Sigmoid colon (tissue), 4 donors: Measurements from ENCODE around the gene VAMP3.

Source experiments
- CTCF ChIP-seq, 4 experiments: fragments of 450-650 bp in 3 of 4; fragments of 200-600 bp in 1 of 4; IDR thresholded peaks; one replicate each; pipeline ENCODE4 v1.5.1; 2016 to 2019; ENCODE audit warnings: antibody characterized with exemption in 4 of 4, mild to moderate bottlenecking in 3 of 4, moderate library complexity in 2 of 4
- EP300 ChIP-seq, 4 donors: sonication (generic); formaldehyde crosslinking; IDR thresholded peaks; one replicate each; pipeline ENCODE4 v1.6.1; 2017; ENCODE audit warnings: antibody characterized with exemption in 4 of 4
- POLR2A ChIP-seq, 2 donors: fragments of 450-650 bp; IDR thresholded peaks; one replicate each; pipeline ENCODE4 v1.6.1; 2016; ENCODE audit warnings: antibody characterized with exemption in 2 of 2, mild to moderate bottlenecking in 2 of 2, moderate library complexity in 2 of 2
- POLR2AphosphoS5 ChIP-seq, 4 donors: sonication (generic); formaldehyde crosslinking; IDR thresholded peaks; one replicate each; pipeline ENCODE4 v1.6.1; 2017; ENCODE audit warnings: antibody characterized with exemption in 4 of 4

GRCh38 chr1:7732331-7732730 is 38.8 kb upstream of the VAMP3 start:
- TF ChIP-seq CTCF (IDR thresholded peaks at IDR 0.05) (no peak), EP300 (IDR thresholded peaks at IDR 0.05) (no peak), POLR2AphosphoS5 (IDR thresholded peaks at IDR 0.05) (no peak), POLR2A (IDR thresholded peaks at IDR 0.05) (no peak)
